Measurements from ENCODE around the gene SCTR. TPM values are rescaled to one million over a fixed set of nuclear protein-coding genes. Genes with fewer than 3 reads are reported as not detected.

The SCTR gene
- total RNA-seq (ENCODE audit: low replicate concordance): 1.9 and 2.4 TPM in 2 replicates
- long read RNA-seq: 0 reads

- no peak for TF ChIP-seq CTCF (conservative IDR thresholded peaks at IDR 0.05)
- Mint-ChIP-seq H3K36me3 (no peaks in the 10 kb centered on the region), H3K27ac (peak within 1 kb of the TSS; percentile 27), H3K4me1 (ENCODE audit: unreplicated experiment) (peaks cover 21% of the 10 kb centered on the region), H3K9me3 (no peaks in the 10 kb centered on the region), H3K27me3 (peaks cover 77% of the 10 kb centered on the region), H3K4me3 (peak within 1 kb of the TSS; percentile 85)
- DNase-seq (ENCODE audit: extremely low spot score, unreplicated experiment): no peak
Observed at GRCh38 chr2:119523952-119524694, at the start of gene SCTR. SCTR (minus strand) TSS chr2:119524483; CDS start chr2:119524226, 257 bp downstream.

GRCh38 chr2:119567292-119567691 lies 43.0 kb upstream of the SCTR start:
- Mint-ChIP-seq H3K27me3 (no peaks in the 10 kb centered on the region), H3K9me3 (peaks cover 16% of the 10 kb centered on the region), H3K4me1 (ENCODE audit: unreplicated experiment) (no peaks in the 10 kb centered on the region), H3K4me3 (no peak overlapping the region), H3K36me3 (peaks cover 11% of the 10 kb centered on the region), H3K27ac (no peak overlapping the region)
- DNase-seq (ENCODE audit: extremely low spot score, unreplicated experiment): no peak
- no peak for TF ChIP-seq CTCF (conservative IDR thresholded peaks at IDR 0.05)

- H3K36me3 Mint-ChIP-seq: peaks cover 11% of the 10 kb centered on the region
- H3K27ac Mint-ChIP-seq: no peak overlapping the region
- no peaks in the 10 kb centered on the region for H3K27me3 Mint-ChIP-seq
- peaks cover 2% of the 10 kb centered on the region for H3K4me1 Mint-ChIP-seq (ENCODE audit: unreplicated experiment)
- H3K4me3 Mint-ChIP-seq: no peak overlapping the region
- peaks cover 15% of the 10 kb centered on the region for H3K9me3 Mint-ChIP-seq
- TF ChIP-seq CTCF (conservative IDR thresholded peaks at IDR 0.05): no peak
- DNase-seq (ENCODE audit: extremely low spot score, unreplicated experiment): no peak
Observed at GRCh38 chr2:119565481-119565880, 41.2 kb upstream of the SCTR start.

GRCh38 chr2:119553687-119554344 lies 29.5 kb upstream of the SCTR start:
- Mint-ChIP-seq H3K4me1 (ENCODE audit: unreplicated experiment) (peaks cover 6% of the 10 kb centered on the region), H3K36me3 (peaks cover 3% of the 10 kb centered on the region), H3K27ac (no peak overlapping the region), H3K27me3 (peaks cover 3% of the 10 kb centered on the region), H3K9me3 (no peaks in the 10 kb centered on the region), H3K4me3 (no peak overlapping the region)
- DNase-seq (ENCODE audit: extremely low spot score, unreplicated experiment): no peak
- no peak for TF ChIP-seq CTCF (conservative IDR thresholded peaks at IDR 0.05)

GRCh38 chr2:119552902-119553301 lies 28.6 kb upstream of the SCTR start:
- peaks cover 11% of the 10 kb centered on the region for H3K4me1 Mint-ChIP-seq (ENCODE audit: unreplicated experiment)
- TF ChIP-seq CTCF (conservative IDR thresholded peaks at IDR 0.05): no peak
- no peak overlapping the region for H3K4me3 Mint-ChIP-seq

More at GRCh38 chr2:119552902-119553301, 28.6 kb upstream of the SCTR start:
- Mint-ChIP-seq H3K27ac (no peak overlapping the region), H3K9me3 (no peaks in the 10 kb centered on the region), H3K36me3 (peaks cover 6% of the 10 kb centered on the region), H3K27me3 (peaks cover 3% of the 10 kb centered on the region)
- DNase-seq (ENCODE audit: extremely low spot score, unreplicated experiment): no peak
